ENCODE results near the gene CHRND. TPM values are rescaled to one million over a fixed set of nuclear protein-coding genes. Genes with fewer than 3 reads are reported as not detected.

The CHRND gene
- total RNA-seq, 1 experiment from 2014 or later = not detected

GRCh38 chr2:232573042-232573441 is 47.1 kb downstream of the CHRND start:
- ATAC-seq (no peak), DNase-seq (ENCODE audit: low spot score) (no peak)
- ChIA-PET POLR2A (no interaction called here), CTCF (no interaction called here)
- H3K27ac Mint-ChIP-seq = no peak overlapping the region
- H3K4me3 Mint-ChIP-seq = no peak overlapping the region
- H3K9me3 Mint-ChIP-seq = no peaks in the 10 kb centered on the region
- no peak for TF ChIP-seq ZNF138 (CRISPR knock-in tag; conservative IDR thresholded peaks at IDR 0.05)
- peaks cover 41% of the 10 kb centered on the region for H3K36me3 Mint-ChIP-seq
- H3K27me3 Mint-ChIP-seq (ENCODE audit: low read depth) = no peaks in the 10 kb centered on the region
- no peaks in the 10 kb centered on the region for H3K4me1 Mint-ChIP-seq

DNA sequence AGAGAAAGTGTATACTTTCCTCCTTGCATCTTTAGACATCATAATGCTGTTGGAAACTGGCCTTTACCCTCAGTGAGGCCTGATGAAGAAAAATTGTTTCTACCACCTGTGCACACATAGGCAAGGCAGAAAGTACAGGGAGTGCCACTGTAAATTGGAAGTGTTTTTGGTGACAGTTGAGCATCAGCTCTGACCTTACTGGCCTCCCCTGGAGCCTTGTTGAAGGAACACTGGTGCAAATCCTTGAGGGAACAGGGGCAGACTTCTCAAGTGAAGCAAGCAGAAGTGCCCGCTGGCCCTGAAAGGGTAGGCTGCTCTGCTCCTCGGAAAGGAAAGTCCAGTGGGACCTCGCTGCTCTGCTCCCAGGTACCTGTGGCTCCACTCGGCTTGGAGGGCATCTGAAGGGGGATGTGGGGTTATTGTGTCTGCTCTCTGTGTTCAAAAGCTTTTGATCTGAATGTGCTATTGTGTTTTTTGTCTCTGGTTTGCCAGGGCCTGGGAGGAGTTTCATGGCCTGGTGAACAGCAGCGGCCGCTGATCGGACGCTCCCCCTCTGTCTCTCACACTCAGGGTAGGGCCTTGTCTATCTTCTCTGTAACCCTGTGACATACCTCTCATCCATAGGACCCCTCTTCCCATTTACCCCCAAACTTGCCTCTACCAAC is 47.9 kb downstream of the CHRND start:
- ATAC-seq (no peak), DNase-seq (ENCODE audit: low spot score) (no peak)
- Mint-ChIP-seq H3K27me3 (ENCODE audit: low read depth) (no peaks in the 10 kb centered on the region), H3K4me1 (no peaks in the 10 kb centered on the region), H3K36me3 (peaks cover 32% of the 10 kb centered on the region), H3K27ac (no peak overlapping the region), H3K4me3 (no peak overlapping the region), H3K9me3 (no peaks in the 10 kb centered on the region)
- POLR2A ChIA-PET = no interaction called here
- CTCF ChIA-PET = no interaction called here
- TF ChIP-seq ZNF317 (CRISPR knock-in tag; IDR thresholded peaks at IDR 0.05; ENCODE audit: borderline replicate concordance, low read depth) (no peak), ZNF671 (CRISPR knock-in tag; IDR thresholded peaks at IDR 0.05) (no peak), SOX15 (CRISPR knock-in tag; IDR thresholded peaks at IDR 0.05) (no peak), RORB (CRISPR knock-in tag; IDR thresholded peaks at IDR 0.05) (no peak), TEAD4 (CRISPR knock-in tag; IDR thresholded peaks at IDR 0.05) (no peak), STAT6 (CRISPR knock-in tag; conservative IDR thresholded peaks at IDR 0.05; ENCODE audit: low read depth) (no peak), JUN (CRISPR knock-in tag; IDR thresholded peaks at IDR 0.05) (no peak), TP53 (CRISPR knock-in tag; IDR thresholded peaks at IDR 0.05) (no peak), SMAD3 (CRISPR knock-in tag; IDR thresholded peaks at IDR 0.05; ENCODE audit: borderline replicate concordance) (no peak), SMAD4 (CRISPR knock-in tag; IDR thresholded peaks at IDR 0.05) (no peak), ZNF416 (CRISPR knock-in tag; IDR thresholded peaks at IDR 0.05) (no peak)
- TF ChIP-seq, protein P1, sequence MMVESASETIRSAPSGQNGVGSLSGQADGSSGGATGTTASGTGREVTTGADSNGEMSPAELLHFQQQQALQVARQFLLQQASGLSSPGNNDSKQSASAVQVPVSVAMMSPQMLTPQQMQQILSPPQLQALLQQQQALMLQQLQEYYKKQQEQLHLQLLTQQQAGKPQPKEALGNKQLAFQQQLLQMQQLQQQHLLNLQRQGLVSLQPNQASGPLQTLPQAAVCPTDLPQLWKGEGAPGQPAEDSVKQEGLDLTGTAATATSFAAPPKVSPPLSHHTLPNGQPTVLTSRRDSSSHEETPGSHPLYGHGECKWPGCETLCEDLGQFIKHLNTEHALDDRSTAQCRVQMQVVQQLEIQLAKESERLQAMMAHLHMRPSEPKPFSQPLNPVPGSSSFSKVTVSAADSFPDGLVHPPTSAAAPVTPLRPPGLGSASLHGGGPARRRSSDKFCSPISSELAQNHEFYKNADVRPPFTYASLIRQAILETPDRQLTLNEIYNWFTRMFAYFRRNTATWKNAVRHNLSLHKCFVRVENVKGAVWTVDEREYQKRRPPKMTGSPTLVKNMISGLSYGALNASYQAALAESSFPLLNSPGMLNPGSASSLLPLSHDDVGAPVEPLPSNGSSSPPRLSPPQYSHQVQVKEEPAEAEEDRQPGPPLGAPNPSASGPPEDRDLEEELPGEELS (CRISPR knock-in tag; IDR thresholded peaks at IDR 0.05) = no peak
- TF ChIP-seq, protein P2, sequence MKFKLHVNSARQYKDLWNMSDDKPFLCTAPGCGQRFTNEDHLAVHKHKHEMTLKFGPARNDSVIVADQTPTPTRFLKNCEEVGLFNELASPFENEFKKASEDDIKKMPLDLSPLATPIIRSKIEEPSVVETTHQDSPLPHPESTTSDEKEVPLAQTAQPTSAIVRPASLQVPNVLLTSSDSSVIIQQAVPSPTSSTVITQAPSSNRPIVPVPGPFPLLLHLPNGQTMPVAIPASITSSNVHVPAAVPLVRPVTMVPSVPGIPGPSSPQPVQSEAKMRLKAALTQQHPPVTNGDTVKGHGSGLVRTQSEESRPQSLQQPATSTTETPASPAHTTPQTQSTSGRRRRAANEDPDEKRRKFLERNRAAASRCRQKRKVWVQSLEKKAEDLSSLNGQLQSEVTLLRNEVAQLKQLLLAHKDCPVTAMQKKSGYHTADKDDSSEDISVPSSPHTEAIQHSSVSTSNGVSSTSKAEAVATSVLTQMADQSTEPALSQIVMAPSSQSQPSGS (CRISPR knock-in tag; IDR thresholded peaks at IDR 0.05; ENCODE audit: borderline replicate concordance, low read depth) = no peak
- TF ChIP-seq, protein P3, sequence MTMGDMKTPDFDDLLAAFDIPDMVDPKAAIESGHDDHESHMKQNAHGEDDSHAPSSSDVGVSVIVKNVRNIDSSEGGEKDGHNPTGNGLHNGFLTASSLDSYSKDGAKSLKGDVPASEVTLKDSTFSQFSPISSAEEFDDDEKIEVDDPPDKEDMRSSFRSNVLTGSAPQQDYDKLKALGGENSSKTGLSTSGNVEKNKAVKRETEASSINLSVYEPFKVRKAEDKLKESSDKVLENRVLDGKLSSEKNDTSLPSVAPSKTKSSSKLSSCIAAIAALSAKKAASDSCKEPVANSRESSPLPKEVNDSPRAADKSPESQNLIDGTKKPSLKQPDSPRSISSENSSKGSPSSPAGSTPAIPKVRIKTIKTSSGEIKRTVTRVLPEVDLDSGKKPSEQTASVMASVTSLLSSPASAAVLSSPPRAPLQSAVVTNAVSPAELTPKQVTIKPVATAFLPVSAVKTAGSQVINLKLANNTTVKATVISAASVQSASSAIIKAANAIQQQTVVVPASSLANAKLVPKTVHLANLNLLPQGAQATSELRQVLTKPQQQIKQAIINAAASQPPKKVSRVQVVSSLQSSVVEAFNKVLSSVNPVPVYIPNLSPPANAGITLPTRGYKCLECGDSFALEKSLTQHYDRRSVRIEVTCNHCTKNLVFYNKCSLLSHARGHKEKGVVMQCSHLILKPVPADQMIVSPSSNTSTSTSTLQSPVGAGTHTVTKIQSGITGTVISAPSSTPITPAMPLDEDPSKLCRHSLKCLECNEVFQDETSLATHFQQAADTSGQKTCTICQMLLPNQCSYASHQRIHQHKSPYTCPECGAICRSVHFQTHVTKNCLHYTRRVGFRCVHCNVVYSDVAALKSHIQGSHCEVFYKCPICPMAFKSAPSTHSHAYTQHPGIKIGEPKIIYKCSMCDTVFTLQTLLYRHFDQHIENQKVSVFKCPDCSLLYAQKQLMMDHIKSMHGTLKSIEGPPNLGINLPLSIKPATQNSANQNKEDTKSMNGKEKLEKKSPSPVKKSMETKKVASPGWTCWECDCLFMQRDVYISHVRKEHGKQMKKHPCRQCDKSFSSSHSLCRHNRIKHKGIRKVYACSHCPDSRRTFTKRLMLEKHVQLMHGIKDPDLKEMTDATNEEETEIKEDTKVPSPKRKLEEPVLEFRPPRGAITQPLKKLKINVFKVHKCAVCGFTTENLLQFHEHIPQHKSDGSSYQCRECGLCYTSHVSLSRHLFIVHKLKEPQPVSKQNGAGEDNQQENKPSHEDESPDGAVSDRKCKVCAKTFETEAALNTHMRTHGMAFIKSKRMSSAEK (CRISPR knock-in tag; IDR thresholded peaks at IDR 0.05; ENCODE audit: borderline replicate concordance) = no peak
- TF ChIP-seq, protein P4, sequence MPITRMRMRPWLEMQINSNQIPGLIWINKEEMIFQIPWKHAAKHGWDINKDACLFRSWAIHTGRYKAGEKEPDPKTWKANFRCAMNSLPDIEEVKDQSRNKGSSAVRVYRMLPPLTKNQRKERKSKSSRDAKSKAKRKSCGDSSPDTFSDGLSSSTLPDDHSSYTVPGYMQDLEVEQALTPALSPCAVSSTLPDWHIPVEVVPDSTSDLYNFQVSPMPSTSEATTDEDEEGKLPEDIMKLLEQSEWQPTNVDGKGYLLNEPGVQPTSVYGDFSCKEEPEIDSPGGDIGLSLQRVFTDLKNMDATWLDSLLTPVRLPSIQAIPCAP (CRISPR knock-in tag; IDR thresholded peaks at IDR 0.05) = no peak
